Ecto neural progenitor cell (in vitro differentiated cells): ENCODE data around the gene GPR32.
A peak's percentile ranks its signal among the peaks of the same experiment; 100 is the strongest.
"Not testable (repeated sequence)": the region's sequence is repeated elsewhere in the genome, so short reads cannot be mapped to it uniquely, and the experiment has no call there.

Source experiments
- DNase-seq: peaks from one replicate; pipeline ENCODE4 v3.0.0-alpha.2; 2018; ENCODE audit warnings: low spot score

The GPR32 gene

DNA sequence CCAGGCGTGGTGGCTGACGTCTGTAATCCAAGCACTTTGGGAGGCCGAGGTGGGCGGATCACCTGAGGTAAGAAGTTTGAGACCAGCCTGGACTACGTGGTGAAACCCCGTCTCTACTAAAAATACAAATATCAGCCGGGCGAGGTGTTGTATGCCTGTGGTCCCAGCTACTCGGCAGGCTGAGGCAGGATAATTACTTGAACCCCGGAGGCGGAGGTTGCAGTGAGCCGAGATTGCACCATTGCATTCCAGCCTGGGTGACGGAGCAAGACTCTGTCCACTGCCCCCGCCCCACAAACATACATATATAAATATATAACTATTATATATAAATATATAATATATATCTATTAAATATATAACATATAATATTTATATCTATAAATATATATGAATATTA lies 23.1 kb upstream of the GPR32 start:
- not testable (repeated sequence) for DNase-seq

DNA sequence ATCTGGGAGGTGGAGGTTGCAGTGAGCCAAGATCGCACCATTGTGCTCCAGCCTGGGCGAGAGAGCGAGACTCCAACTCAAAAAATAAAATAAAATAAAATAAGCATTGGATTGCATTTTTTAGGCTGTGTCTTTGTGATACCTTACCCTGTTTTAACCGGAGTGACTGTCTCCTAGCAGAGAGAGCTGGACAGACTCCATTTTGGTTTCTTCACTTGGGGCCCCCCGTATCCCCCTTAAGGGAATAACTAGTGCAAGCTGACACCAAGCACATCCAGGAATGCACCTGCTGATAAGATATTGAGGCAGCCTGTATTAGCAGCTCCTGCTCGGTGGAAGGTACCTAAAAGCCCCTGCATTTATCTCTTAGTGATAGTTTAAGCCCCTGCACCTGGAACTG lies 20.8 kb upstream of the GPR32 start:
- DNase-seq: no peak

DNA sequence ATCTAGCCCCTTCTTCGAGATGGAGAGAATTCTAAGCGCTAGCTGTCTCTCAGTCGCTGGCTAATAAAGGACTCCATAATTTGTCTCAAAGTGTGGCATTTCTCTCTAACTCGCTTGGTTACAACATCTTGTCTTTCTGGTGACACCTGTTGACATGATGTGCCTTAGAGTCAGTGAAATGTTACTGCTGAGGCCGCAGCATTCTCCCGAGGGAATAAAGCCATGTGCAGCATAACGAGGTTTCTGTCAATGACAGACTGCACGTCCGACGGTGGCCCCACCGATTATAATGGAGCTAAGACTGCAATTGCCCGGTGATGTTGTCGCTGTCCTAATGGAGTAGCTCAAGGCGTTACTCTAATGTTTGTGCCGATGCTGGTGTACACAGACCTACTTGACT lies 20.3 kb upstream of the GPR32 start:
- no peak for DNase-seq

DNA sequence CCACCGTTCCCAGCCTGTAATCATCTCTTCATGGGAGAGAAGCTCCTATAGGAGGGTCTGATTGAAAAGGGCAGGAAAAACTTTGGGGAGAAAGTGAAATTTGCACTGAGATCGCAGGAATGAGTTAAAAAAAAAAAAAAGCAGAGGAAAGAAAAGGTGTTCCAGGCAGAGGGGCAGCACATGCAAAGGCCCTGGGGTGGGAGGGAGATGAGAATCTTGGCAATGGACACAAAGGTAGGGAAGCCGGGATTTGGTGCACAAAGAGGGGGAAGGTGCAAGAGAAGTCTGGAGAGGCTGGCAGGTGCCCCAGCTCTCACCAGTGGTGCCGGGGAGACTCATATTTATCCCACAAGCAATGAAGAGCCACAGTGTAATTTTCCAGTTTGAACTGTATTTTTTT lies 16.4 kb upstream of the GPR32 start:
- no peak for DNase-seq

DNA sequence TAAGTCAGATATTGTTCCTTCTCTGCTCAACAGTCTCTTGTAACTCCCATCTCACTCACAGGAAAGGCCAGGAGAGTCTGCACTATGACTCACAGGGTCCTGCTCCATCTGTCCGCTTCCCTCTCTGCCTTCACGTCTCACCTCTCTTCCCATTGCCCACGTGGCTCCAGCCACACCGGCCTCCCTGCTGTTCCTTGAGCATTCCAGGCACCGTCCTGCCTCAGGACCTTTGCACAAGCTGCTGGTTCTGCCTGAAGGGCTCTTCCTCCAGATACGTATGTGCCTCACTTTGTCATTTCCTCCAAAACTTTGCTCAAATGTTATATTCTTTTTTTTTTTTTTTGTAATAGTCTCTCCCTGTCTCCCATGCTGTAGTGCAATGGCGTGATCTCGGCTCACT lies 14.0 kb upstream of the GPR32 start:
- DNase-seq: not testable (repeated sequence)

DNA sequence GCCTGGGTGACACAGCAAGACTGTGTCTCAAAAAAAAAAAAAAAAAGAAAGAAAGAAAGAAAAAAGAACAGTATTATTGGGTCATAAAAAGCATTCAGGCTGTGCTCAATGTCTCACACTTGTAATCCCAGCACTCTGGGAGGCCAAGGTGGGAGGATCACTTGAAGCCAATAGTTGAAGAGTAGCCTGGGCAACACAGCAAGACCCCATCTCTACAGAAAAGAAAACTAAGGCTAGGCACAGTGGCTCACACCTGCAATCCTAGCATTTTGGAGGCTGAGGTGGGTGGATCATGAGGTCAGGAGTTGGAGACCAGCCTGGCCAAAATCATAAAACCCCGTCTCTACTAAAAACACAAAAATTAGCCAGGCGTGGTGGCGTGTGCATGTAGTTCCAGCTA lies 12.6 kb upstream of the GPR32 start:
- DNase-seq: not testable (repeated sequence)

DNA sequence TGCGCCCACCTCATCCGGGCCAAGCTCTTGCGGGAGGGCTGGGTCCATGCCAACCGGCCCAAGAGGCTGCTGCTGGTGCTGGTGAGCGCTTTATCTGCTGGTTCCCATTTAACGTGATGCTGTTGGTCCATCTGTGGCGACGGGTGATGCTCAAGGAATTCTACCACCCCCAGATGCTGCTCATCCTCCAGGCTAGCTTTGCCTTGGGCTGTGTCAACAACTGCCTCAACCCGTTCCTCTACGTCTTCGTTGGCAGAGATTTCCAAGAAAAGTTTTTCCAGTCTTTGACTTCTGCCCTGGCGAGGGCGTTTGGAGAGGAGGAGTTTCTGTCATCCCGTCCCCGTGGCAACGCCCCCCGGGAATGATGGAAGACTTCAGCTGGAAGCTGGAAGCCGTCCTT lies 11.2 kb upstream of the GPR32 start:
- not testable (repeated sequence) for DNase-seq

DNA sequence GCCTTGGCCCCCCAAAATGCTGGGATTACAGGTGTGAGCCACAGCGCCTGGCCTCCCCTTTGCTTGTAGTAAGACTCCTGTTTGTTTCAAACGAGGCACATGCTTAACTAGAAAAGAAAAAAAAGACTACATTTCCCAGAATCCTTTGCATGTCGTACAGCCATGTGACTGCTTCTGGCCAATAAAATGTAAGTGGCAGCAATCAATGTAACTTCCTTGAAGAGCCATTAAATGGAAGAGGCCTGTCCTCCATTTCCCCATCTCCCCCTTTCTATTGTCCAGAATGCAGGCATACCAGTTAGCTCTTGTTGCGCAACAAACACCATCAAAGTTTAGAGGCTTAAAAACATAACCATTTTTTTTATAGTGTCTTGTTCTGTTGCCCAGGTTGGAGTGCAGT lies 10.4 kb upstream of the GPR32 start:
- no peak for DNase-seq

DNA sequence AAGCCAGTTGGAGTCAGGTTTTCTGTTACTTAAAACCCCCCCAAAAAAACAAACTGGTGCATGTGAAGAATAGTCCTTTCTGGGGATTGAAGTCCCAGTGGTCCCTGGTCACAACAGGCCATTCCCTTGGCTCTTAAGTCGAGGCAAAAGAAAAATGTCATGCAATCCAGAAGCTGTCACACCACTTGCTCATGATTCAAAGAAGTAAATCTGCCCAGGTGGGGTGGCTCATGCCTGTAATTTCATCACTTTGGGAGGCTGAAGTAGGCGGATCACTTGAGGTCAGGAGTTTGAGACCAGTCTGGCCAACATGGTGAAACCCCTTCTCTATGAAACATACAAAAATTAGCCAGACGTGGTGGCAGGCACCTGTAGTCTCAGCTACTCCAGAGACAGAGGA lies 8.8 kb upstream of the GPR32 start:
- DNase-seq: not testable (repeated sequence)

DNA sequence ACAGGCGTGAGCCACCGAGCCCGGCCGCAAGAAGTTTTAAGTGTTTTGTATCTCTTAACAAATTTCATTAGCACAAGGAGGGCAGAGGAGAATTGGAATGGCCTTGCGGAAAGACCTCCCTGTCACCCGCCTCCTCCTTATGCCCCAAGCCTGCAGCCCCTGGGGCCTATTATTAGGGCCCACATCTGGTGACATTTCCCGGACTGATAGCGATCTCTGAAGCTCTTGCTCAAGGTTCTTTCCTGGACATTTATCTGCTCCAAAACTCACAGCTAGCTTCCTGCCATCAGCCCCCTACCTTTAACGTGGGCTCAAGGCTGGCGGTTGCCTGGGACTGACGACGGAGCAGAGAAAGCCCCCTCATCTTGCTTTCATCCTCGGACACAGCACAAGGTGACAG lies 6.7 kb upstream of the GPR32 start:
- not testable (repeated sequence) for DNase-seq

DNA sequence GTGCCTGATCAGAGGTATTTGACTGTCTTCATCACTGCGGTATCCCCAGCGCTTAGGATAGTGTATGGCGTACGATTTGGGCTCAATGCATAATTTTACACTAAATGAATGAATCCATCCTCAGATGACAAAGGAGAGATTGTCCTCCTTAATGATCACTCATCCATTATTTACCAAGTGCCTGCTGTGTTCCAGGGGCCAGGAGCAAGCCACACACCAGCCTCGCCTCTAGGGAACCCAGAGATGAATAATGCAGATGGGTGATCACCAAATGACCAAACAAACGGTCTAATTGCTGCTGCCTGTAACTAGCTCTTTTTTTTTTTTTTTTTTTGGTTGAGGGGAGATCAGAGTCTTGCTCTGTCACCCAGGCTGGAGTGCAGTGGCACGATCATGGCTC lies 5.9 kb upstream of the GPR32 start:
- no peak for DNase-seq

DNA sequence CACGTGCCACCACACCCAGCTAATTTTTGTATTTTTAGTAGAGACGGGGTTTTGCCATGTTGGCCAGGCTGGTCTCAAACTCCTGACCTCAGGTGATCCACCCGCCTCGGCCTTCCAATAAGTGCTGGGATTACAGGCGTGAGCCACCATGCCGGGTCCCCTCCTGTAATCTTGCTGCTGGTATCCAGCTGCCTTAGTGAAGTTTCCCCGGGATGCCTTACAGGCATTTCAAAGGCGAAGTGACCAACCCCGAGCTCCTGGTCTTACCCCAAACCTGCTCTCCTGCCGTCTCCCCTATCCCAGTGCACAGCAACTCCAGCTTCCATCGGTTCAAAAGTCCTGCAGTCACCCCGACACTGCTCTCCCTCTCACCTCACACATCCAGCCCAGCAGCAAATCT lies 3.5 kb upstream of the GPR32 start:
- not testable (repeated sequence) for DNase-seq

DNA sequence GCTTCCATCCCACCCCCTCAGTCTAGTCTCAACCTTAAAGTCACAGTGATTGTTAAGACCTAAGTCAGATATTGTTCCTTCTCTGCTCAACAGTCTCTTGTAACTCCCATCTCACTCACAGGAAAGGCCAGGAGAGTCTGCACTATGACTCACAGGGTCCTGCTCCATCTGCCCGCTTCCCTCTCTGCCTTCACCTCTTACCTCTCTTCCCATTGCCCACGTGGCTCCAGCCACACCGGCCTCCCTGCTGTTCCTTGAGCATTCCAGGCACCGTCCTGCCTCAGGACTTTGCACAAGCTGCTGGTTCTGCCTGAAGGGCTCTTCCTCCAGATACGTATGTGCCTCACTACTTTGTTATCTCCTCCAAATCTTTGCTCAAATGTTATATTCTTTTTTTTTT lies 3.0 kb upstream of the GPR32 start:
- DNase-seq: not testable (repeated sequence)

DNA sequence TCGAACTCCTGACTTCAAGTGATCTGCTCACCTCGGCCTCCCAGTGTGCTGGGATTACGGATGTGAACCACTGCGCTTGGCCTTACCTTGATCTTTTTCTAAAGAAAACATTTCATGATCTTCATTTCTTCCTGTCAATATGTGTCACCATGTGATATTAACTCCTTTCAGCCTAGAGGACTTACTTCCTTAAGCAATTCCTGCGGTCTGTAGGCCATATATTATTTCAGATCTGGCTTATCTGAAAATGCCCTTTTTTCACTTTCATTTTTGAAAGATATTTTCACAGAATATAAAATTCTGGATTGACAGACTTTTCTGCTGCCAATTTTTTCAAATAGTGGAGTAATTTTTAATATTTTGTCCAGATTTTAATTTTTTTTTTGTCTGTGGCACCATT lies 2.0 kb upstream of the GPR32 start:
- no peak for DNase-seq

DNA sequence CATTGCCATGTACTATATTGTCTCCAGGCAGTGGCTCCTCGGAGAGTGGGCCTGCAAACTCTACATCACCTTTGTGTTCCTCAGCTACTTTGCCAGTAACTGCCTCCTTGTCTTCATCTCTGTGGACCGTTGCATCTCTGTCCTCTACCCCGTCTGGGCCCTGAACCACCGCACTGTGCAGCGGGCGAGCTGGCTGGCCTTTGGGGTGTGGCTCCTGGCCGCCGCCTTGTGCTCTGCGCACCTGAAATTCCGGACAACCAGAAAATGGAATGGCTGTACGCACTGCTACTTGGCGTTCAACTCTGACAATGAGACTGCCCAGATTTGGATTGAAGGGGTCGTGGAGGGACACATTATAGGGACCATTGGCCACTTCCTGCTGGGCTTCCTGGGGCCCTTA lies 624 bp downstream of the GPR32 start:
- no peak for DNase-seq

DNA sequence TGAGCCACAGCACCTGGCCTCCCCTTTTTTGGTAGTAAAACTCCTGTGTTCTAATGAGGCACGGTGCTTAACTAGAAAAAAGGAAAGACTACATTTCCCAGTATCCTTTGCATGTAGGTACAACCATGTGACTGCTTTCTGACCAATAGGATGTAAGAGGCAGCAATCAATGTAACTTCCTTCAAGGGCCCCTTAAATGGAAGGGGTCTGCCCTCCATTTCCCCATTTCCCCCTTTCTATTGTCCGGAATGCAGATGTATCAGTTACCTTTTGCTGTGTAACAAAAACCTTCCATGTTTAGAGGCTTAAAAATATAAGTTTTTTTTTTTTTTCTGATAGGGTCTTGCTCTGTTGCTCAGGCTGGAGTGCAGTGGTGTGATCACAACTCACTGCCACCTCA lies 2.2 kb downstream of the GPR32 start:
- no peak for DNase-seq

DNA sequence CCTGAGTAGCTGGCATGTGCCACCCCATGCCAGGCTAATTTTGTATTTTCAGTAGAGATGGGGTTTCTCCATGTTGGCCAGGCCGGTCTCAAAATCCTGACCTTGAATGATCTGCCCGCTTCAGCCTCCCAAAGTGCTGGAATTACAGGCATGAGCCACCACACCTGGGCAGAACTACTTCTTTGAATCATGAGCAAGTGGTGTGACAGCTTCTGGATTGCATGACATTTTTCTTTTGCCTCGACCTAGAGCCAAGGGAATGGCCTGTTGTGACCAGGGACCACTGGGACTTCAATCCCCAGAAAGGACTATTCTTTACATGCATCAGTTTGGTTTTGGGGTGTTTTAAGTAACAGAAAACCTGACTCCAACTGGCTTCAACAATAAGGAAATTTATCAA lies 2.6 kb downstream of the GPR32 start:
- not testable (repeated sequence) for DNase-seq

DNA sequence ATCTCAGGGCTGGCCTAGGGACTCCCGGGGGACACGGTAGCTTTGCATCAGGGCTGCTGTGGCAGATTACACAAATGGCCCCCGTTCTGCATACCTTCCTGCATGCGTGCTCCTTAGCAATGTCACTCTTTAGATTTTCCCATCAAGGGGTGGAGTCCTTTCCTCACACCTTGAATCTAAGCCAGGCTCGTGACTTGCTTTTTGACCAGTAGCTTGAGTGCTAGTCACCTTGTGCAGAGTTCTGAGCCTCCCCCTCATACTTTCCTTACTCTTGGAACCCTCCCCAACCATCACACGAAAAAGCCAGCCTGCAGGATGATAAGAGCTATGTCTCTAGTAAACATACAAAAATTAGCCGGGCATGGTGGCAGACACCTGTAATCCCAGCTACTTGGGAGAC lies 3.2 kb downstream of the GPR32 start:
- not testable (repeated sequence) for DNase-seq

DNA sequence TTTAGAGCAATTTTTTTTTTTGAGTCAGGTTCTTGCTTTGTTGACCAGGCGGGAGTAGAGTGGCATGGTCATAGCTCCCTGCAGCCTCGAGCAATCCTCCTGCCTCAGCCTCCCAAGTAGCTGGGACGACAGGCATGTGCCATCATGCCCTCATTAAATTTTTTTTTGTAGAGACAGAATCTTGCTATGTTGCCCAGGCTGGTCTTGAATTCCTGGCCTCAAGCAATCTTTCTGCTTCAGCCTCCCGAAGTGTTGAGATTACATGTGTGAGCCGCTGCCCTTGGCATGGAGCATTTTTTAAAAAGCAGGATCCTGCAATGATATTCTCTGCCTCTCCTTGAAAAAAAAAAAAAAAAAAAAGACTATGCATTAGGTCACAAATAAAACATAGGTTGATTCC lies 5.9 kb downstream of the GPR32 start:
- no peak for DNase-seq

DNA sequence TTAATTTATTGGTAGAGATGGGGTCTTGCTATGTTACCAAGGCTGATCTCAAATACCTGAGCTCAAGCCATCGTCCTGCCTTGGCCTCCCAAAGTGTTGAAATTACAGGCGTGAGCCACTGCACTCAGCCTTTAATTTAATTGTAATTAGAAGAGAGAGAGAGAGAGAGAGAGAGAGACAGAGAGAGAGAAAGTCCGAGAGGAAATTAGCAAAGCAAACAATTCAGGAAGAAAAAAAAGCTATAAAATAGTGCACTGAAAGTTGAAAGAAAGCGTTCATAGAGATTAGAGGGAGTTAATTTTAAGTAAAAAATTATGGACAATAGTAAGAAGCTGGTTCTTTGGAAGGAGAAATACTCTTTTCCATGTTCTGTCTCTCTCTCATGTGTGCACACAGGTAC lies 7.0 kb downstream of the GPR32 start:
- DNase-seq: no peak

DNA sequence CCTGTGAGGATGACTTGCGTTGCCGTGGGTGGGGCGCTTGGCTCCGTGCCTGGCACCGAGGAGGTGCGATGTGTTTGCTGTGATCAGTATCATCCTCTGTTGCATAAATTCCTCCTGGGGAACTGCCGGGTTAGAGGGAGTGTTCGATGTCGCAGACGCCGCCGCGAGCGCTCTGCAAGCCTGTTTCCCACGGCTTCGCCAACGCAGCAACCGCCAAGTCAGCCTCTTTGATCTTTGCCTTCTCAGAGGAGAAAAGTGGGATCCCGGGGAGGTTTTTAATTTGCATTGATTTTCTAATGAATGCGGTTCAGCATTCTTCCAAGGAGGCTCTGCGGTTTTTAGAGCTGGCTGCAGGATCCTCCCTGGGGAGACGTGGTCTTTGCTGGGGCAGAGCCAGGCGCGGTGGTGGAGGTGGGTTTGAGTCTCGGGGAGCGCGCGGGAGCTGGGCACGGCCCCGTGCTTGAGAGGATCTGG lies 7.6 kb downstream of the GPR32 start:
- peak; percentile 72 for DNase-seq

DNA sequence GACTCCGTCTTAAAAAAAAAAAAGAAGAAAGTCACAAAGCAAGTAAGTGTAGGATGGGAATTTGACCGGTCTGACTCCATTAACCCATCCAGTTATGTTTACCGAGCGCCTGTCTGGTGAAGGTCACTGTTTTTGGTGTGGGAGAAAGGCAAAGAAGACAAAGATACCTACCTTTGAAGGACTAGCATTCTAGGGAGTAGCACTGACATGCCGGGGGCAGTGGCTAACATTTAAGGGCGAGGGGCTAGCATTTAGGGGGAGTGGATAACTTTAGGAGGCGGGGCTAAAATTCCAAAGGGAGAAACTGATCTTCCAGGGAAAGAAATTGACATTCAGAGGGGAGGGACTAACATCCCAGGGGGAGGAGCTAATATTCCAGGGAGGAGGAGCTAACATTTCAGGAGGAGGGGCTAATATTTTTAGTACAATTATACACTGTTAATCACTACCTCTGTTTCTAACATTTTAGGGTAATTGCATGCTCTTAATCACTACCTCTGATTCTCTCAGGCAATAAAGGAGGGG lies 8.7 kb downstream of the GPR32 start:
- no peak for DNase-seq

DNA sequence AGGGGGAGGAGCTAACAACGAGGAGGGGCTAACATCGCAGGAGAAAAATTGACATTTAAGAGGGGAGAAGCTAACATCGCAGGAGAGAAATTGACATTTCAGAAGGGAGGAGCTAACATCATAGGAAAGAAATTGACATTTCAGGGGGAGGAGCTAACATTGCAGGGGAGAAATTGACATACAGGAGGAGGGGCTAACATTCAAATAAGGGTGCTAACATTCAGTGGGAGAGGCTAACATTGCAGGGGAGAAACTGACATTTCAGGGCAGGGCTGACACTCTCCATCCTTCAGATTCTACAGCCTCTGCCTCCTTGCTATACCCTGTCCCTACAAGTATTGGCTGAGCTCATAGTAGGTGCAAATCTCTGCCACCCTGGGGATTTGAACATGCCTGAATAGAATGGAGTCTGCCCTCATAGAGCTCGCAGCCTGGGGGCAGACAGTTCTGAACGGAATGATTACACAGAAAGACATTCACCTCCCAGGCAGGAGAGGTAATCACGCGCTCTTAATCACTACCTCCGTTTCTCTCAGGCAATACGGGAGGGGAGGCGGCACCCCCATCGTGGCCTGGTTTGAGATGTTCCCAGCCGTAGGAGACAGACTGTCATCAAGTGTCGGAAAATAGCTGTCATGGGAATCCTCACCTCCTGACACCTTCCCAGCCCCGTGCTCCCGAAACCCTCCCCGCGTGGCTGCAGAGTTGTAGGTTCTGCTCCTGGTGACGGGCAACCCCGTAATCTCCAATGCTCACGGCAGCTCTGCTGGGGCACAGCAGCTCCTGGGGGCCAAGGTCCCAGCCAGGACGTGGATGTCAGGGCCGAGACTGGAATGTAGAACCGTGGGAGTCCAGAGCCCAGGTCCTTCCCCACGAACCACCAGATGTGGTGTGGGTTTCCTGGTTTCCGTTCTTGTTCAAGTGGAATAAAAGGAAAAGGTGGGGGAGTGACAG lies 9.5 kb downstream of the GPR32 start:
- DNase-seq: no peak
